Muscle of leg (tissue), 11 donors: ENCODE results near the gene RBFOX1. TPM values are rescaled to one million over a fixed set of nuclear protein-coding genes. Genes with fewer than 3 reads are reported as not detected.

Source experiments
- DNase-seq: peaks from one replicate; pipeline ENCODE4 v3.0.0; 2013
- H3K27ac ChIP-seq: one replicate; pipeline ENCODE4 v1.5.1; 2013; ENCODE audit warnings: mild to moderate bottlenecking, low read length, control low read depth
- H3K27me3 ChIP-seq: one replicate; pipeline ENCODE4 v1.6.1; 2013; ENCODE audit warnings: low read length; ENCODE audit not compliant: control insufficient read depth, insufficient read depth
- H3K36me3 ChIP-seq: one replicate; pipeline ENCODE4 v1.6.1; 2013; ENCODE audit warnings: low read length; ENCODE audit not compliant: control insufficient read depth, insufficient read depth
- H3K4me1 ChIP-seq: one replicate; pipeline ENCODE4 v1.6.1; 2013; ENCODE audit warnings: low read length; ENCODE audit not compliant: control insufficient read depth, insufficient read depth
- H3K4me3 ChIP-seq: one replicate; pipeline ENCODE4 v1.5.1; 2013; ENCODE audit warnings: low read length, control low read depth
- H3K9me3 ChIP-seq: replicated peaks from 2 replicates; pipeline ENCODE4 v1.6.1; 2013; ENCODE audit warnings: low read depth, low read length; ENCODE audit not compliant: control insufficient read depth
- WGBS: methylation state at CpG from one replicate; pipeline ENCODE4 v1.1.5; 2013; ENCODE audit warnings: missing lambda C conversion rate; ENCODE audit not compliant: insufficient coverage; 5-methylcytosine and 5-hydroxymethylcytosine counted together
- polyA plus RNA-seq, 8 donors: library from polyadenylated mRNA; unstranded; fragments of 120-200 nt; gene quantifications; one replicate each; pipeline versions ENCODE4 v1.2.1 to v1.2.3, GENCODE V29; 2013; ENCODE audit warnings: inconsistent platforms in 1 of 8, low replicate concordance in 1 of 8; ENCODE audit not compliant: insufficient read length in 8 of 8, insufficient read depth in 1 of 8
- total RNA-seq: library from RNA; stranded (reverse); fragments of 120-200 nt; gene quantifications from one replicate; pipeline ENCODE4 v1.2.4, GENCODE V29; 2013

The RBFOX1 gene
- total and polyA plus RNA-seq, 9 donors, result 31.1 to 84.6 (median 47.6) TPM

- H3K36me3 ChIP-seq, result no peaks in the 10 kb centered on the region
- H3K9me3 ChIP-seq, result no peaks in the 10 kb centered on the region
- H3K4me1 ChIP-seq, result peaks cover 3% of the 10 kb centered on the region
- no peak for DNase-seq
- no peak overlapping the region for H3K27ac ChIP-seq
- 79% methylated on average over 5 of the region's 5 CpGs for WGBS
- no peaks in the 10 kb centered on the region for H3K27me3 ChIP-seq
- H3K4me3 ChIP-seq, result no peak overlapping the region
Observed at GRCh38 chr16:7561908-7562405, 229.3 kb downstream of the RBFOX1 start.

- no peak for DNase-seq
- no peak overlapping the region for H3K4me3 ChIP-seq
- H3K27me3 ChIP-seq, result no peaks in the 10 kb centered on the region
- H3K4me1 ChIP-seq, result peaks cover 3% of the 10 kb centered on the region
- no peaks in the 10 kb centered on the region for H3K36me3 ChIP-seq
- no peaks in the 10 kb centered on the region for H3K9me3 ChIP-seq
- H3K27ac ChIP-seq, result no peak overlapping the region
- WGBS, result 90% methylated on average over 7 of the region's 9 CpGs
Observed at GRCh38 chr16:7566360-7566759, 233.7 kb downstream of the RBFOX1 start.

GRCh38 chr16:7571366-7571765, 238.7 kb downstream of the RBFOX1 start:
- no peaks in the 10 kb centered on the region for H3K9me3 ChIP-seq
- no peaks in the 10 kb centered on the region for H3K4me1 ChIP-seq
- no peak overlapping the region for H3K4me3 ChIP-seq
- no peak overlapping the region for H3K27ac ChIP-seq
- no peak for DNase-seq
- H3K27me3 ChIP-seq, result no peaks in the 10 kb centered on the region
- no peaks in the 10 kb centered on the region for H3K36me3 ChIP-seq
- 60% methylated on average over 2 of the region's 10 CpGs for WGBS

- H3K4me1 ChIP-seq, result no peaks in the 10 kb centered on the region
- H3K27ac ChIP-seq, result no peak overlapping the region
- DNase-seq, result no peak
- no peaks in the 10 kb centered on the region for H3K27me3 ChIP-seq
- no CpG with 5 or more reads among the region's 2 CpGs for WGBS
- H3K4me3 ChIP-seq, result no peak overlapping the region
- no peaks in the 10 kb centered on the region for H3K36me3 ChIP-seq
- no peaks in the 10 kb centered on the region for H3K9me3 ChIP-seq
Observed at GRCh38 chr16:7577588-7577987, 244.9 kb downstream of the RBFOX1 start.

GRCh38 chr16:7579454-7579853, 246.8 kb downstream of the RBFOX1 start:
- no peak overlapping the region for H3K27ac ChIP-seq
- DNase-seq, result no peak

GRCh38 chr16:7581175-7581574, 248.5 kb downstream of the RBFOX1 start:
- Histone ChIP-seq H3K36me3 (no peaks in the 10 kb centered on the region), H3K4me3 (no peak overlapping the region), H3K9me3 (no peaks in the 10 kb centered on the region), H3K27ac (no peak overlapping the region), H3K27me3 (no peaks in the 10 kb centered on the region), H3K4me1 (peaks cover 3% of the 10 kb centered on the region)
- 100% methylated on average over 1 of the region's 6 CpGs for WGBS
- no peak for DNase-seq

More at GRCh38 chr16:7579454-7579853, 246.8 kb downstream of the RBFOX1 start:
- H3K4me1 ChIP-seq, result no peaks in the 10 kb centered on the region
- no peak overlapping the region for H3K4me3 ChIP-seq
- H3K36me3 ChIP-seq, result no peaks in the 10 kb centered on the region
- H3K9me3 ChIP-seq, result no peaks in the 10 kb centered on the region
- 88% methylated on average over 8 of the region's 8 CpGs for WGBS
- no peaks in the 10 kb centered on the region for H3K27me3 ChIP-seq

GRCh38 chr16:7583396-7583795, 250.8 kb downstream of the RBFOX1 start:
- Histone ChIP-seq H3K36me3 (no peaks in the 10 kb centered on the region), H3K4me3 (no peak overlapping the region), H3K4me1 (peaks cover 3% of the 10 kb centered on the region), H3K27ac (peak overlapping the region; percentile 35), H3K9me3 (no peaks in the 10 kb centered on the region), H3K27me3 (no peaks in the 10 kb centered on the region)
- no CpG with 5 or more reads among the region's 4 CpGs for WGBS
- DNase-seq, result no peak

- WGBS, result no CpG with 5 or more reads among the region's 6 CpGs
- no peak for DNase-seq
- H3K36me3 ChIP-seq, result no peaks in the 10 kb centered on the region
- H3K9me3 ChIP-seq, result no peaks in the 10 kb centered on the region
- no peaks in the 10 kb centered on the region for H3K27me3 ChIP-seq
- peaks cover 3% of the 10 kb centered on the region for H3K4me1 ChIP-seq
- no peak overlapping the region for H3K4me3 ChIP-seq
- no peak overlapping the region for H3K27ac ChIP-seq
Observed at GRCh38 chr16:7584561-7584960, 251.9 kb downstream of the RBFOX1 start.

GRCh38 chr16:7585705-7586104, 253.1 kb downstream of the RBFOX1 start:
- Histone ChIP-seq H3K4me3 (no peak overlapping the region), H3K4me1 (peaks cover 3% of the 10 kb centered on the region), H3K9me3 (no peaks in the 10 kb centered on the region), H3K27me3 (no peaks in the 10 kb centered on the region), H3K27ac (no peak overlapping the region), H3K36me3 (no peaks in the 10 kb centered on the region)
- DNase-seq, result no peak
- WGBS, result no CpG with 5 or more reads among the region's 4 CpGs

- no peak overlapping the region for H3K4me3 ChIP-seq
- DNase-seq, result no peak
- H3K9me3 ChIP-seq, result no peaks in the 10 kb centered on the region
- H3K27ac ChIP-seq, result no peak overlapping the region
- no peaks in the 10 kb centered on the region for H3K36me3 ChIP-seq
- H3K4me1 ChIP-seq, result no peaks in the 10 kb centered on the region
- WGBS, result 90% methylated on average over 2 of the region's 4 CpGs
- no peaks in the 10 kb centered on the region for H3K27me3 ChIP-seq
Observed at GRCh38 chr16:7590934-7591333, 258.3 kb downstream of the RBFOX1 start.

- Histone ChIP-seq H3K9me3 (no peaks in the 10 kb centered on the region), H3K36me3 (no peaks in the 10 kb centered on the region), H3K4me3 (no peak overlapping the region), H3K27ac (no peak overlapping the region), H3K27me3 (no peaks in the 10 kb centered on the region), H3K4me1 (no peaks in the 10 kb centered on the region)
- no peak for DNase-seq
- WGBS, result no CpG with 5 or more reads among the region's 11 CpGs
Observed at GRCh38 chr16:7596308-7596707, 263.7 kb downstream of the RBFOX1 start.
